Measurements from ENCODE around the gene EPO. TPM values are rescaled to one million over a fixed set of nuclear protein-coding genes. Genes with fewer than 3 reads are reported as not detected.
A peak's percentile ranks its signal among the peaks of the same experiment; 100 is the strongest.

EPO gene
- total and polyA plus RNA-seq, 2 of the 8 experiments (the other 6 are each of a cell fraction or from before 2014, with no cell fraction given): 0.42 to 0.95 TPM

- peaks cover 8% of the 10 kb centered on the region; the same call in 1 of the 2 replicates for H3K23me2 ChIP-seq (ENCODE audit: low read depth, low read length)
- DNase-seq (ENCODE audit: low read depth in 1 of 2, low spot score in 2 of 2) (peak in 1 of 2 experiments; percentile 63), FAIRE-seq (no peak)
- TF ChIP-seq MAX (IDR thresholded peaks at IDR 0.05) (peak; percentile 65), KDM4A (IDR thresholded peaks at IDR 0.05; ENCODE audit: low read depth, low read length, severe bottlenecking) (peak; percentile 41), EZH2 (IDR thresholded peaks at IDR 0.05; ENCODE audit: low read depth, low read length, severe bottlenecking) (peak; percentile 77), RAD21 (IDR thresholded peaks at IDR 0.05 in 1 of 2, conservative IDR thresholded peaks at IDR 0.05 in 1 of 2; ENCODE audit: low read depth in 2 of 2, low read length in 2 of 2) (no peak), SUZ12 (IDR thresholded peaks at IDR 0.05; ENCODE audit: low read length) (peak; percentile 80)
- H2AFZ ChIP-seq (ENCODE audit: low read length): no peak overlapping the region; the same call in 1 of the 2 replicates
- H3K9me3 ChIP-seq (ENCODE audit: insufficient read depth in 2 of 2, low read depth in 1 of 2, low read length in 1 of 2): no peaks in the 10 kb centered on the region
- peak overlapping the region in 1 of 4 experiments; percentile 54; a peak in 1 of 7 replicates for H3K9ac ChIP-seq (replicated peaks in 1 of 4; ENCODE audit: extremely low read depth in 1 of 4, low read depth in 3 of 4, low read length in 3 of 4)
- H3K4me3 ChIP-seq (ENCODE audit: extremely low read depth in 1 of 4, insufficient read depth in 2 of 4, low read depth in 3 of 4, low read length in 4 of 4): peak overlapping the region; percentile 32 to 71 (median 50)
- peaks cover 0 to 5% (median 2%) of the 10 kb centered on the region in 4 experiments; a peak in 5 of 7 replicates for H3K4me1 ChIP-seq (replicated peaks in 1 of 4; ENCODE audit: control insufficient read depth in 3 of 4, insufficient read depth in 4 of 4, low read length in 3 of 4)
- no peak overlapping the region for H2BK120ac ChIP-seq (replicated peaks; ENCODE audit: low read depth, low read length)
- WGBS, 2 experiments (ENCODE audit: extremely low coverage in 1 of 2, insufficient coverage in 1 of 2, insufficient read length in 1 of 2, insufficient replicate concordance in 2 of 2, low coverage in 1 of 2, low lambda C conversion rate in 2 of 2, missing lambda C conversion rate in 1 of 2): 19% methylated on average over 16 of the region's 56 CpGs; no CpG with 5 or more reads in 1 of the 2 experiments
- H3K56ac ChIP-seq (replicated peaks; ENCODE audit: insufficient read length, low read depth, low read length): no peak overlapping the region
- no peaks in the 10 kb centered on the region for H3K36me3 ChIP-seq (ENCODE audit: control insufficient read depth in 2 of 4, insufficient read depth in 4 of 4, low read length in 3 of 4)
- no peak overlapping the region; the same call in 1 of the 2 replicates for H3K18ac ChIP-seq (ENCODE audit: extremely low read depth, low read length)
- no peak overlapping the region; the same call in 1 of the 2 replicates for H2BK20ac ChIP-seq (ENCODE audit: low read length)
- no peaks in the 10 kb centered on the region for H4K20me1 ChIP-seq (replicated peaks in 1 of 2; ENCODE audit: control insufficient read depth in 1 of 2, insufficient read depth in 2 of 2, low read length in 2 of 2)
- H2BK12ac ChIP-seq (ENCODE audit: low read depth, low read length): peak overlapping the region; percentile 60; the same call in 1 of the 2 replicates
- no peak overlapping the region for H3K27ac ChIP-seq (ENCODE audit: low read depth, low read length)
- H3K79me1 ChIP-seq (ENCODE audit: low read depth, low read length): no peaks in the 10 kb centered on the region
- POLR2A ChIA-PET (ENCODE audit: partially characterized antibody): interaction anchor here (0.6 to 3.1 kb wide), 8 partner anchors 10 to 114 kb away, joined by 4 to 12 read pairs (median 6); partner anchors contain the start of gene POP7
- CTCF ChIA-PET (ENCODE audit: partially characterized antibody): interaction anchor here (0.6 to 16.4 kb wide), 13 partner anchors 9 to 168 kb away, joined by 3 to 197 read pairs (median 4); partner anchors contain the start of gene POP7
- no peak overlapping the region for H2BK5ac ChIP-seq (ENCODE audit: low read depth, low read length)
- no peak overlapping the region for H4K5ac ChIP-seq (ENCODE audit: insufficient read length, low read depth, low read length)
- H3K23ac ChIP-seq (ENCODE audit: insufficient read length): no peak overlapping the region
- no peak overlapping the region for H3K14ac ChIP-seq (ENCODE audit: insufficient read length)
- H2AK5ac ChIP-seq (ENCODE audit: low read depth, low read length): no peak overlapping the region
- peak overlapping the region; percentile 58 to 93 for H3K4me2 ChIP-seq (ENCODE audit: insufficient read depth in 1 of 2, low read depth in 2 of 2, low read length in 2 of 2)
- H4K8ac ChIP-seq (ENCODE audit: extremely low read depth, insufficient read depth, low read length): no peak overlapping the region
- no peak overlapping the region for H3K4ac ChIP-seq (replicated peaks; ENCODE audit: insufficient read length, low read depth, low read length)
- H3K27me3 ChIP-seq (replicated peaks in 1 of 4; ENCODE audit: control insufficient read depth in 3 of 4, extremely low read depth in 1 of 4, insufficient read depth in 3 of 4, low read length in 3 of 4): peaks cover 7 to 26% (median 26%) of the 10 kb centered on the region in 4 experiments
- no peak overlapping the region for H4K91ac ChIP-seq (replicated peaks; ENCODE audit: insufficient read length, low read length)
- H3K79me2 ChIP-seq (ENCODE audit: control insufficient read depth in 1 of 2, insufficient read depth in 2 of 2, low read length in 2 of 2): no peaks in the 10 kb centered on the region
- H2BK15ac ChIP-seq (ENCODE audit: low read length): peak overlapping the region; percentile 72; the same call in 1 of the 2 replicates
These were observed 620 bp downstream of the EPO start for GRCh38 chr7:100720671-100721504.

All from H1 (cell line).